Rectal smooth muscle tissue (tissue), 1 donor: Measurements from ENCODE around the gene PARVB.
"Not testable (repeated sequence)": the region's sequence is repeated elsewhere in the genome, so short reads cannot be mapped to it uniquely, and the experiment has no call there.

ENCODE experiments used
- H3K27ac ChIP-seq: one replicate; pipeline ENCODE4 v1.7.0; 2013; ENCODE audit warnings: low read depth, low read length, inconsistent platforms
- H3K27me3 ChIP-seq: one replicate; pipeline ENCODE4 v1.7.0; 2013; ENCODE audit warnings: low read length; ENCODE audit not compliant: control insufficient read depth, insufficient read depth
- H3K36me3 ChIP-seq: one replicate; pipeline ENCODE4 v1.7.0; 2013; ENCODE audit warnings: low read length; ENCODE audit not compliant: control insufficient read depth, insufficient read depth
- H3K4me1 ChIP-seq: one replicate; pipeline ENCODE4 v1.7.0; 2013; ENCODE audit warnings: low read length; ENCODE audit not compliant: control insufficient read depth, insufficient read depth
- H3K4me3 ChIP-seq: one replicate; pipeline ENCODE4 v1.7.0; 2013; ENCODE audit warnings: low read length
- H3K9ac ChIP-seq: one replicate; pipeline ENCODE4 v1.7.0; 2013; ENCODE audit warnings: low read length

PARVB gene

GRCh38 chr22:44102856-44103255, 78.8 kb downstream of the PARVB start:
- Histone ChIP-seq H3K9ac (no peak overlapping the region), H3K36me3 (no peaks in the 10 kb centered on the region), H3K4me3 (no peak overlapping the region), H3K27me3 (no peaks in the 10 kb centered on the region), H3K27ac (no peak overlapping the region), H3K4me1 (no peaks in the 10 kb centered on the region)

- Histone ChIP-seq H3K36me3 (no peaks in the 10 kb centered on the region), H3K4me1 (no peaks in the 10 kb centered on the region), H3K9ac (no peak overlapping the region), H3K27ac (no peak overlapping the region), H3K4me3 (no peak overlapping the region), H3K27me3 (no peaks in the 10 kb centered on the region)
Measured at GRCh38 chr22:44103735-44104480, 79.8 kb downstream of the PARVB start.

- Histone ChIP-seq H3K4me3 (no peak overlapping the region), H3K27ac (no peak overlapping the region), H3K4me1 (no peaks in the 10 kb centered on the region), H3K9ac (no peak overlapping the region), H3K36me3 (no peaks in the 10 kb centered on the region), H3K27me3 (no peaks in the 10 kb centered on the region)
Measured at GRCh38 chr22:44107340-44107739, 83.2 kb downstream of the PARVB start.

- no peaks in the 10 kb centered on the region for H3K27me3 ChIP-seq
- H3K9ac ChIP-seq: no peak overlapping the region
- no peaks in the 10 kb centered on the region for H3K36me3 ChIP-seq
- H3K27ac ChIP-seq: no peak overlapping the region
- no peak overlapping the region for H3K4me3 ChIP-seq
- no peaks in the 10 kb centered on the region for H3K4me1 ChIP-seq
Measured at GRCh38 chr22:44108076-44108475, 84.0 kb downstream of the PARVB start.

- Histone ChIP-seq H3K4me1 (no peaks in the 10 kb centered on the region), H3K27me3 (no peaks in the 10 kb centered on the region), H3K36me3 (no peaks in the 10 kb centered on the region), H3K9ac (no peak overlapping the region), H3K27ac (no peak overlapping the region), H3K4me3 (no peak overlapping the region)
Measured at GRCh38 chr22:44108806-44109385, 84.8 kb downstream of the PARVB start.

GRCh38 chr22:44109416-44109815, 85.3 kb downstream of the PARVB start:
- no peaks in the 10 kb centered on the region for H3K27me3 ChIP-seq
- H3K4me3 ChIP-seq: no peak overlapping the region
- no peak overlapping the region for H3K27ac ChIP-seq
- no peak overlapping the region for H3K9ac ChIP-seq
- no peaks in the 10 kb centered on the region for H3K36me3 ChIP-seq
- no peaks in the 10 kb centered on the region for H3K4me1 ChIP-seq

- not testable (repeated sequence) for H3K4me1 ChIP-seq, H3K4me3 ChIP-seq, H3K9ac ChIP-seq, H3K36me3 ChIP-seq, H3K27me3 ChIP-seq, H3K27ac ChIP-seq
Measured at GRCh38 chr22:44110656-44111055, 86.6 kb downstream of the PARVB start.

- Histone ChIP-seq H3K27me3 (no peaks in the 10 kb centered on the region), H3K9ac (no peak overlapping the region), H3K4me1 (no peaks in the 10 kb centered on the region), H3K4me3 (no peak overlapping the region), H3K36me3 (no peaks in the 10 kb centered on the region), H3K27ac (no peak overlapping the region)
Measured at GRCh38 chr22:44111562-44112155, 87.6 kb downstream of the PARVB start.

- Histone ChIP-seq H3K27me3 (no peaks in the 10 kb centered on the region), H3K36me3 (no peaks in the 10 kb centered on the region), H3K4me1 (no peaks in the 10 kb centered on the region), H3K9ac (no peak overlapping the region), H3K27ac (no peak overlapping the region), H3K4me3 (no peak overlapping the region)
Measured at GRCh38 chr22:44112191-44112590, 88.1 kb downstream of the PARVB start.

GRCh38 chr22:44116331-44116730, 92.2 kb downstream of the PARVB start:
- Histone ChIP-seq H3K27me3 (no peaks in the 10 kb centered on the region), H3K27ac (no peak overlapping the region), H3K4me1 (no peaks in the 10 kb centered on the region), H3K9ac (no peak overlapping the region), H3K36me3 (peaks cover 4% of the 10 kb centered on the region), H3K4me3 (no peak overlapping the region)

GRCh38 chr22:44116755-44117684, 92.9 kb downstream of the PARVB start:
- Histone ChIP-seq H3K36me3 (peaks cover 4% of the 10 kb centered on the region), H3K4me1 (no peaks in the 10 kb centered on the region), H3K27me3 (no peaks in the 10 kb centered on the region), H3K4me3 (no peak overlapping the region), H3K27ac (no peak overlapping the region), H3K9ac (no peak overlapping the region)

- Histone ChIP-seq H3K4me1 (no peaks in the 10 kb centered on the region), H3K27ac (no peak overlapping the region), H3K9ac (no peak overlapping the region), H3K36me3 (peaks cover 4% of the 10 kb centered on the region), H3K4me3 (no peak overlapping the region), H3K27me3 (no peaks in the 10 kb centered on the region)
Measured at GRCh38 chr22:44117746-44118145, 93.6 kb downstream of the PARVB start.
